B cell (primary cell): Measurements from ENCODE around the gene FBXL2. TPM values are rescaled to one million over a fixed set of nuclear protein-coding genes. Genes with fewer than 3 reads are reported as not detected.
"Not testable (repeated sequence)": the region's sequence is repeated elsewhere in the genome, so short reads cannot be mapped to it uniquely, and the experiment has no call there.

Source experiments
- ATAC-seq: fragments of 200-7000 bp; cut with Tn5 transposase; one replicate; pipeline ENCODE4 v1.10.0; 2021; ENCODE audit warnings: low read depth, mild to moderate bottlenecking, moderate number of reproducible peaks, moderate library complexity
- CTCF ChIA-PET: fragments of 350-600 bp; sonication (Branson Sonifier 250); formaldehyde crosslinking; loops from one replicate; lab custom pipeline; 2021; ENCODE audit warnings: antibody characterized with exemption, inconsistent platforms; lab: Charles Lee
- POLR2A ChIA-PET: fragments of 350-600 bp; sonication (Branson Sonifier 250); formaldehyde crosslinking; loops from one replicate; lab custom pipeline; 2021; ENCODE audit warnings: antibody characterized with exemption; lab: Charles Lee
- DNase-seq: peaks from one replicate; pipeline ENCODE4 v3.0.0; 2013
- H2AFZ ChIP-seq: 2 replicates; pipeline ENCODE4 v1.6.1; 2012; ENCODE audit warnings: mild to moderate bottlenecking, low read depth, low read length; ENCODE audit not compliant: insufficient read depth, poor library complexity, severe bottlenecking
- H3K27ac ChIP-seq, 2 donors: 1 replicate in 1 of 2; 2 replicates in 1 of 2; pipeline ENCODE4 v1.5.1; 2012 to 2013; ENCODE audit warnings: low read length in 2 of 2, mild to moderate bottlenecking in 2 of 2, moderate library complexity in 1 of 2
- H3K27me3 ChIP-seq, 4 experiments: fragments of 200-600 bp in 1 of 4; sonication (generic) in 1 of 4; replicated peaks in 1 of 4; 1 replicate in 2 of 4; 2 replicates in 2 of 4; pipeline versions ENCODE4 v1.6.1 to v1.7.0; 2013 to 2016; ENCODE audit warnings: low read length in 3 of 4, mild to moderate bottlenecking in 2 of 4, mixed read lengths in 1 of 4, moderate library complexity in 1 of 4; ENCODE audit not compliant: insufficient read depth in 4 of 4, control insufficient read depth in 3 of 4; ENCODE audit errors: control extremely low read depth in 1 of 4
- H3K36me3 ChIP-seq, 2 experiments: replicated peaks in 1 of 2; 1 replicate in 1 of 2; 2 replicates in 1 of 2; pipeline versions ENCODE4 v1.6.1 to v1.7.1; 2013; ENCODE audit warnings: low read length in 1 of 2; ENCODE audit not compliant: insufficient read depth in 2 of 2, control insufficient read depth in 1 of 2; ENCODE audit errors: control extremely low read depth in 1 of 2, extremely low read depth in 1 of 2
- H3K4me1 ChIP-seq, 2 donors: fragments of 200-600 bp in 1 of 2; sonication (generic) in 1 of 2; 1 replicate in 1 of 2; 2 replicates in 1 of 2; pipeline versions ENCODE4 v1.5.1 to v1.6.1; 2013 to 2017; ENCODE audit warnings: low read length in 2 of 2; ENCODE audit not compliant: control insufficient read depth in 2 of 2, insufficient read depth in 2 of 2
- H3K4me2 ChIP-seq: replicated peaks from 2 replicates; pipeline ENCODE3; 2012; ENCODE audit warnings: mild to moderate bottlenecking, low read depth, low read length; ENCODE audit not compliant: poor library complexity, severe bottlenecking
- H3K4me3 ChIP-seq, 5 experiments: fragments of 200-600 bp in 1 of 5; sonication (generic) in 1 of 5; 1 replicate in 3 of 5; 2 replicates in 2 of 5; pipeline versions ENCODE4 v1.5.1 to v1.7.0; 2011 to 2016; ENCODE audit warnings: low read length in 4 of 5, mild to moderate bottlenecking in 4 of 5, low read depth in 2 of 5, control low read depth in 1 of 5, moderate library complexity in 1 of 5; ENCODE audit not compliant: insufficient read depth in 1 of 5; ENCODE audit errors: control extremely low read depth in 1 of 5, extremely low read depth in 1 of 5
- H3K79me2 ChIP-seq: fragments of 200-600 bp; sonication (generic); one replicate; pipeline ENCODE4 v1.6.0; 2016; ENCODE audit warnings: low read length; ENCODE audit not compliant: control insufficient read depth, insufficient read depth
- H3K9ac ChIP-seq: fragments of 200-600 bp; sonication (generic); 2 replicates; pipeline ENCODE4 v1.6.1; 2017; ENCODE audit warnings: mild to moderate bottlenecking, low read length, moderate library complexity
- H3K9me3 ChIP-seq, 3 donors: one replicate each; pipeline versions ENCODE4 v1.6.1 to v1.7.1; 2013; ENCODE audit warnings: low read length in 2 of 3; ENCODE audit not compliant: control insufficient read depth in 2 of 3, insufficient read depth in 1 of 3; ENCODE audit errors: control extremely low read depth in 1 of 3
- H4K20me1 ChIP-seq: 2 replicates; pipeline ENCODE4 v1.6.0; 2012; ENCODE audit warnings: mild to moderate bottlenecking, low read length; ENCODE audit not compliant: insufficient read depth, control insufficient read depth, poor library complexity, severe bottlenecking
- H3K27ac Mint-ChIP-seq: one replicate; pipeline ENCODE4 v1.8.0; 2021; ENCODE audit warnings: mixed read lengths
- H3K27me3 Mint-ChIP-seq: one replicate; pipeline ENCODE4 v1.8.0; 2021; ENCODE audit warnings: mixed read lengths
- H3K4me1 Mint-ChIP-seq: one replicate; pipeline ENCODE4 v1.8.0; 2021; ENCODE audit warnings: mixed read lengths
- H3K4me3 Mint-ChIP-seq: one replicate; pipeline ENCODE4 v1.8.0; 2021; ENCODE audit warnings: mixed read lengths
- H3K9me3 Mint-ChIP-seq: one replicate; pipeline ENCODE4 v1.8.0; 2022; ENCODE audit warnings: mixed read lengths; ENCODE audit not compliant: insufficient read depth
- CTCF ChIP-seq: fragments of 200-600 bp; IDR thresholded peaks from one replicate; pipeline ENCODE4 v1.8.0; 2022; ENCODE audit warnings: antibody characterized with exemption, mild to moderate bottlenecking
- EZH2 ChIP-seq: IDR thresholded peaks from 2 replicates; pipeline ENCODE4 v1.6.1; 2012; ENCODE audit warnings: borderline replicate concordance, low read depth, mild to moderate bottlenecking, moderate library complexity, low read length; ENCODE audit not compliant: insufficient read depth, poor library complexity, severe bottlenecking
- WGBS: methylation state at CpG from one replicate; pipeline ENCODE4 v1.1.5; 2013; ENCODE audit warnings: missing lambda C conversion rate; ENCODE audit not compliant: insufficient coverage; 5-methylcytosine and 5-hydroxymethylcytosine counted together
- intact Hi-C: fragments of 100-400 bp; cut with micrococcal nuclease; formaldehyde crosslinking; loops from one replicate; pipeline ENCODE4 v1.10.0; 2022
- polyA plus RNA-seq: library from polyadenylated mRNA; depleted of rRNA; stranded (reverse); fragments of >200 nt; gene quantifications from 2 replicates; pipeline ENCODE4 v1.2.3, GENCODE V29; 2012
- total RNA-seq, 2 donors: library from RNA; stranded (reverse); fragments of 120-200 nt in 1 of 2; gene quantifications; 1 replicate in 1 of 2; 2 replicates in 1 of 2; pipeline versions ENCODE4 v1.2.3 to v1.2.4, GENCODE V29; 2013 to 2022

Gene FBXL2
- total and polyA plus RNA-seq, 2 donors (not counting 1 experiment from before 2014, with no cell fraction given): 0.34 TPM; not detected in 1

- TF ChIP-seq EZH2 (no peak), CTCF (no peak)
- Histone ChIP-seq H3K27ac (no peak overlapping the region), H3K4me1 (no peaks in the 10 kb centered on the region), H3K36me3 (peaks cover 2 to 86% of the 10 kb centered on the region in 2 experiments), H3K79me2 (no peaks in the 10 kb centered on the region), H3K4me3 (no peak overlapping the region), H3K9me3 (no peaks in the 10 kb centered on the region), H3K9ac (no peak overlapping the region), H4K20me1 (no peaks in the 10 kb centered on the region), H3K27me3 (no peaks in the 10 kb centered on the region), H2AFZ (no peak overlapping the region), H3K4me2 (no peak overlapping the region)
- no peak overlapping the region for H3K27ac Mint-ChIP-seq
- CTCF ChIA-PET: no interaction called here
- no peaks in the 10 kb centered on the region for H3K4me1 Mint-ChIP-seq
- intact Hi-C loops: no loop called here
- ATAC-seq: no peak
- POLR2A ChIA-PET: no interaction called here
- H3K4me3 Mint-ChIP-seq: no peak overlapping the region
- no peaks in the 10 kb centered on the region for H3K27me3 Mint-ChIP-seq
- WGBS: 100% methylated on average over 1 of the region's 3 CpGs
- no peaks in the 10 kb centered on the region for H3K9me3 Mint-ChIP-seq
- no peak for DNase-seq
Measured at GRCh38 chr3:33402936-33403335, 125.7 kb downstream of the FBXL2 start.

- H3K9ac ChIP-seq: no peak overlapping the region
- H3K9me3 ChIP-seq: no peaks in the 10 kb centered on the region
- H3K27me3 ChIP-seq: no peaks in the 10 kb centered on the region
- no peak overlapping the region for H3K4me3 Mint-ChIP-seq
- H3K36me3 ChIP-seq: peaks cover 2 to 86% of the 10 kb centered on the region in 2 experiments
- H4K20me1 ChIP-seq: no peaks in the 10 kb centered on the region
- 100% methylated on average over 2 of the region's 6 CpGs for WGBS
- no peaks in the 10 kb centered on the region for H3K4me1 Mint-ChIP-seq
- no peak for TF ChIP-seq CTCF
- POLR2A ChIA-PET: no interaction called here
- H2AFZ ChIP-seq: no peak overlapping the region
- H3K4me3 ChIP-seq: no peak overlapping the region
- intact Hi-C loops: no loop called here
- no peak overlapping the region for H3K27ac ChIP-seq
- no peaks in the 10 kb centered on the region for H3K9me3 Mint-ChIP-seq
- no peak overlapping the region for H3K27ac Mint-ChIP-seq
- H3K4me2 ChIP-seq: no peak overlapping the region
- H3K27me3 Mint-ChIP-seq: no peaks in the 10 kb centered on the region
- DNase-seq (no peak), ATAC-seq (no peak)
- CTCF ChIA-PET: interaction anchor here (1.0 kb wide), 1 partner anchor 10 kb away, joined by 3 read pairs; no protein-coding TSS in a partner anchor
- H3K79me2 ChIP-seq: no peaks in the 10 kb centered on the region
- H3K4me1 ChIP-seq: no peaks in the 10 kb centered on the region
Measured at GRCh38 chr3:33403756-33404155, 126.5 kb downstream of the FBXL2 start.

GRCh38 chr3:33410816-33411215 is 133.6 kb downstream of the FBXL2 start:
- H3K9me3 ChIP-seq, H3K4me3 Mint-ChIP-seq, H3K4me1 Mint-ChIP-seq, CTCF ChIA-PET, H4K20me1 ChIP-seq, H2AFZ ChIP-seq, H3K4me3 ChIP-seq, H3K27ac ChIP-seq, H3K79me2 ChIP-seq, ATAC-seq, H3K27ac Mint-ChIP-seq, H3K9me3 Mint-ChIP-seq, H3K27me3 Mint-ChIP-seq, intact Hi-C loops, DNase-seq, H3K4me2 ChIP-seq, H3K4me1 ChIP-seq, H3K9ac ChIP-seq, H3K27me3 ChIP-seq: not testable (repeated sequence)
- H3K36me3 ChIP-seq: peaks cover 19 to 81% of the 10 kb centered on the region in 2 experiments
- POLR2A ChIA-PET: interaction anchor here (0.6 kb wide), 1 partner anchor 10 kb away, joined by 3 read pairs; no protein-coding TSS in a partner anchor
- no CpG with 5 or more reads among the region's 3 CpGs for WGBS
